A549 (cell line): Measurements from ENCODE around the gene B3GNT3. TPM values are rescaled to one million over a fixed set of nuclear protein-coding genes. Genes with fewer than 3 reads are reported as not detected.

Experiments used
- ATAC-seq, 2 experiments: fragments of 200-7000 bp in 1 of 2; fragments of >200 bp in 1 of 2; cut with Nextera tagmentation in 1 of 2; cut with Tn5 transposase in 1 of 2; 3 replicates each; pipeline versions ENCODE4 v1.8.0 to v1.9.1; 2018 to 2020; ENCODE audit warnings: mild to moderate bottlenecking in 1 of 2, moderate library complexity in 1 of 2
- CTCF ChIA-PET: fragments of 300-600 bp; sonication (Branson Sonifier 250); formaldehyde crosslinking; extraction: SDS; loops from one replicate; lab custom pipeline; 2021; ENCODE audit warnings: antibody characterized with exemption, inconsistent platforms; lab: Yijun Ruan, JAX
- POLR2A ChIA-PET: fragments of 350-600 bp; formaldehyde crosslinking; extraction: SDS; loops from one replicate; lab custom pipeline; 2021; ENCODE audit warnings: antibody characterized with exemption, inconsistent platforms; lab: Yijun Ruan, JAX
- DNase-seq, 2 experiments: peaks; one replicate each; pipeline versions ENCODE4 v3.0.0 to v3.0.0-alpha.2; 2011 to 2016; ENCODE audit warnings: low read depth in 1 of 2, low spot score in 1 of 2
- FAIRE-seq: peaks from 2 replicates; lab custom pipeline; 2011; peaks lifted over from hg19 to GRCh38; lab: Jason Lieb, UNC
- H3K27ac ChIP-seq, 2 experiments: fragments of >200 bp; sonication (Bioruptor Twin); formaldehyde crosslinking; 3 replicates each; pipeline ENCODE4 v1.5.1; 2016 to 2017
- H3K4me1 ChIP-seq: fragments of >200 bp; sonication (Bioruptor Twin); formaldehyde crosslinking; 3 replicates; pipeline ENCODE4 v1.6.1; 2016
- H3K4me2 ChIP-seq: fragments of >200 bp; sonication (Bioruptor Twin); formaldehyde crosslinking; 3 replicates; pipeline ENCODE4 v1.6.1; 2016
- H3K4me3 ChIP-seq: fragments of >200 bp; sonication (Bioruptor Twin); formaldehyde crosslinking; 3 replicates; pipeline ENCODE4 v1.5.1; 2016
- H3K9me3 ChIP-seq: fragments of >200 bp; sonication (Bioruptor Twin); formaldehyde crosslinking; 3 replicates; pipeline ENCODE4 v1.6.1; 2016
- CBX2 ChIP-seq: fragments of 200-600 bp; sonication (generic); IDR thresholded peaks from 2 replicates; pipeline ENCODE4 v1.6.1; 2016; ENCODE audit warnings: low read depth, mild to moderate bottlenecking, borderline replicate concordance
- CBX8 ChIP-seq: fragments of 200-600 bp; sonication (generic); IDR thresholded peaks from 2 replicates; pipeline ENCODE4 v1.6.1; 2016
- EHMT2 ChIP-seq: fragments of 200-600 bp; sonication (generic); IDR thresholded peaks from 2 replicates; pipeline ENCODE4 v1.6.1; 2016; ENCODE audit warnings: antibody characterized with exemption, low read depth, mild to moderate bottlenecking, moderate library complexity
- EP300 ChIP-seq, 2 experiments: fragments of >200 bp; sonication (Bioruptor Twin); formaldehyde crosslinking; IDR thresholded peaks; 2 replicates in 1 of 2; 3 replicates in 1 of 2; pipeline ENCODE4 v1.6.1; 2016 to 2017
- ESRRA ChIP-seq: fragments of 150-350 bp; IDR thresholded peaks from 2 replicates; pipeline ENCODE4 v1.6.1; 2014; ENCODE audit warnings: mild to moderate bottlenecking, low read length, borderline replicate concordance
- HOXA7 ChIP-seq: fragments of 250-450 bp; sonication (Bioruptor Pico); IDR thresholded peaks from 2 replicates; pipeline ENCODE4 v1.5.0; 2020; ENCODE audit warnings: mild to moderate bottlenecking, moderate library complexity
- JUN ChIP-seq, 2 experiments: fragments of >200 bp; sonication (Bioruptor Twin); formaldehyde crosslinking; IDR thresholded peaks; 2 replicates in 1 of 2; 3 replicates in 1 of 2; pipeline ENCODE4 v1.6.1; 2016 to 2017
- MYC ChIP-seq: IDR thresholded peaks from 2 replicates; pipeline ENCODE4 v1.6.1; 2012; ENCODE audit warnings: mild to moderate bottlenecking, inconsistent platforms, low read length, improper control_type of control experiment, borderline replicate concordance
- NR3C1 ChIP-seq: fragments of >200 bp; sonication (Bioruptor Twin); formaldehyde crosslinking; IDR thresholded peaks from 3 replicates; pipeline ENCODE4 v1.6.1; 2017
- PHF8 ChIP-seq: fragments of 200-600 bp; sonication (generic); IDR thresholded peaks from 2 replicates; pipeline ENCODE4 v1.6.1; 2016; ENCODE audit warnings: low read depth, mild to moderate bottlenecking, antibody characterized with exemption, moderate library complexity, borderline replicate concordance
- RFX5 ChIP-seq: fragments of 450-650 bp; IDR thresholded peaks from 2 replicates; pipeline ENCODE4 v1.7.1; 2014; ENCODE audit warnings: antibody characterized with exemption, mild to moderate bottlenecking, moderate library complexity
- RNF2 ChIP-seq: fragments of 200-600 bp; sonication (generic); IDR thresholded peaks from 2 replicates; pipeline ENCODE4 v1.6.1; 2016; ENCODE audit warnings: low read depth, mild to moderate bottlenecking, antibody characterized with exemption, moderate library complexity, borderline replicate concordance
- SREBF2 ChIP-seq: fragments of 450-650 bp; IDR thresholded peaks from 2 replicates; pipeline ENCODE4 v1.6.1; 2014; ENCODE audit warnings: mild to moderate bottlenecking, moderate library complexity
- ZFP36 ChIP-seq: fragments of 450-650 bp; IDR thresholded peaks from 2 replicates; pipeline ENCODE4 v1.6.1; 2014; ENCODE audit warnings: borderline replicate concordance; ENCODE audit not compliant: partially characterized antibody
- ZSCAN20 ChIP-seq: fragments of 250-450 bp; sonication (Bioruptor Pico); IDR thresholded peaks from 2 replicates; pipeline ENCODE4 v1.8.0; 2022; ENCODE audit warnings: mild to moderate bottlenecking, moderate library complexity
- WGBS: methylation state at CpG from one replicate; pipeline ENCODE4 v1.1.6; 2017; ENCODE audit errors: missing lambda C conversion rate; 5-methylcytosine and 5-hydroxymethylcytosine counted together
- polyA plus RNA-seq, 4 experiments: library from polyadenylated mRNA; depleted of rRNA in 3 of 4; stranded (reverse); fragments of >200 nt; fragmentation: RNase III in 1 of 4; extraction: RNeasy Plus Mini Kit Qiagen cat#74134 plus additional on column Dnase treatment in 1 of 4; gene quantifications; 2 replicates in 3 of 4; 3 replicates in 1 of 4; pipeline ENCODE4 v1.2.3, GENCODE V29; 2011 to 2017
- TF ChIP-seq, protein P1 (sequence below): fragments of 150-350 bp; IDR thresholded peaks from 2 replicates; pipeline ENCODE4 v1.6.1; 2014; ENCODE audit warnings: low read depth, mild to moderate bottlenecking, low read length
- TF ChIP-seq, protein P2 (sequence below): fragments of 200-600 bp; sonication (generic); IDR thresholded peaks from 2 replicates; pipeline ENCODE4 v1.6.1; 2016; ENCODE audit warnings: antibody characterized with exemption, mild to moderate bottlenecking, moderate library complexity
- TF ChIP-seq, protein P3 (sequence below): fragments of 250-450 bp; sonication (Bioruptor Pico); IDR thresholded peaks from 2 replicates; pipeline ENCODE4 v1.5.0; 2021; ENCODE audit warnings: mild to moderate bottlenecking, moderate library complexity, borderline replicate concordance
- TF ChIP-seq, protein P4 (sequence below): IDR thresholded peaks from 2 replicates; pipeline ENCODE4 v1.6.1; 2012

The B3GNT3 gene
- polyA plus RNA-seq, 2 of the 4 experiments (the other 2 are of a cell fraction), result 2.4 to 2.7 TPM

DNA sequence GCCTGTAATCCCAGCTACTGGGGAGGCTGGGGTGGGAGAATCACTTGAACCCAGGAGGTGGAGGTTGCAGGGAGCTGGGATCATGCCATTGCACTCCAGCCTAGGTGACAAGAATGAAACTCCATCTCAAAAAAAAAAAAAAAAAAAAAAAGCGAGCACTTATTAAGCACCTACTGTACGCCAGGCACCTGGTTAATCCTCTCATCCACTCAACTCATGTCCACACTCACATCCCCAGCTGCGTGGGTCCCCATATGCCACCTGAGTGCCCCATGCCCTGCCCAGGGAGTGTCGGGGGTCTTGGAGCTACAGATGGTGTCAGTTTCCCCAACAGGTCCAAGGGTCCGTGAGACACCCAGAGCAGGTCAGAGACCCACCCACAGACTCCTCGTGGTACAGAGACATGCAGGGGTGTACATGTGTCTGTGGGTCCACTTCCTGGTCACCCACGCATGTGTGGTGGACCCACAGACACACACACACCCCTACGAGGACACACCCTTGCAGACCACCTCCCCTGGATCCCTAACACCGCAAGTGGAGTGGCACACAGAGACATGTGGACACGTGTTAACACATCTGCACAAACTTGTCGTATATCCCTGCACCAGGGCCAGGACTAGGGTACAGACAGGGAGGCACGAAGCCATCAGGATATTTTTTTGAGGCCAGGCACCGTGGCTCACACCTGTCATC lies 22.9 kb downstream of the B3GNT3 start (continued):
- TF ChIP-seq CBX2, result no peak
- no peak for TF ChIP-seq JUN (IDR thresholded peaks at IDR 0.05)
- TF ChIP-seq NR3C1, result no peak
- TF ChIP-seq ZSCAN20 (CRISPR knock-in tag), result no peak

DNA sequence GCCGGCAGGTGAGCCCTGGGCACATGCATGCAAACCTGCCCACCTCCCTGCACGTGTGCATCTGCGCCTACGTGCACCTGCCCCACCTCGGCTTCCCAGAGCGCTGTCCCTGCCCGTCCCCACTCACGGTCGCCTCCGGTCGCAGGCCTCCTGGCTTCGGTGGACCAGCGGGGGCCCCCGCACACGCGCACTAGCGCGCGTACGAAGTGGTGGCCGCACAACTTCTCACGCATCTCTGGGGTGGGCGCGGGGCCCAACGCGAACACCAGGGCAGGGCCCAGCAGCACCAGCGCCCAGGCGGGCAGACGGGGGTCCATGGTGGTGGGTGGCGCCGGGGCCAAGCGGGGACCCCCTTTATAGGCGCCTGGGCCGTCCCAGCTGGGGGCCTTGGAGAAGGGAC lies 26.3 kb downstream of the B3GNT3 start, which contains the start of gene INSL3:
Gene INSL3, minus strand, starts transcription at position 330 of the 400 bp plus-strand sequence. Its CDS starts 13 bp downstream, at position 317.
- FAIRE-seq, result no peak
- Histone ChIP-seq H3K4me3 (no peak within 1 kb of the TSS), H3K4me1 (no peaks in the 10 kb centered on the region), H3K4me2 (no peak within 1 kb of the TSS)
- POLR2A ChIA-PET, result no interaction called here
- CTCF ChIA-PET, result no interaction called here
- ATAC-seq, result 0 out of 6 replicates have a peak, but pooled peaks of 1 of the 2 experiments have one; percentile 19
- TF ChIP-seq EP300 (IDR thresholded peaks at IDR 0.05) (no peak), NR3C1 (no peak), PHF8 (no peak), ESRRA (no peak), SREBF2 (no peak), JUN (IDR thresholded peaks at IDR 0.05) (no peak), RFX5 (no peak), HOXA7 (no peak)
- TF ChIP-seq, protein P1, sequence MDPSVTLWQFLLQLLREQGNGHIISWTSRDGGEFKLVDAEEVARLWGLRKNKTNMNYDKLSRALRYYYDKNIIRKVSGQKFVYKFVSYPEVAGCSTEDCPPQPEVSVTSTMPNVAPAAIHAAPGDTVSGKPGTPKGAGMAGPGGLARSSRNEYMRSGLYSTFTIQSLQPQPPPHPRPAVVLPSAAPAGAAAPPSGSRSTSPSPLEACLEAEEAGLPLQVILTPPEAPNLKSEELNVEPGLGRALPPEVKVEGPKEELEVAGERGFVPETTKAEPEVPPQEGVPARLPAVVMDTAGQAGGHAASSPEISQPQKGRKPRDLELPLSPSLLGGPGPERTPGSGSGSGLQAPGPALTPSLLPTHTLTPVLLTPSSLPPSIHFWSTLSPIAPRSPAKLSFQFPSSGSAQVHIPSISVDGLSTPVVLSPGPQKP, result no peak
- TF ChIP-seq, protein P2, sequence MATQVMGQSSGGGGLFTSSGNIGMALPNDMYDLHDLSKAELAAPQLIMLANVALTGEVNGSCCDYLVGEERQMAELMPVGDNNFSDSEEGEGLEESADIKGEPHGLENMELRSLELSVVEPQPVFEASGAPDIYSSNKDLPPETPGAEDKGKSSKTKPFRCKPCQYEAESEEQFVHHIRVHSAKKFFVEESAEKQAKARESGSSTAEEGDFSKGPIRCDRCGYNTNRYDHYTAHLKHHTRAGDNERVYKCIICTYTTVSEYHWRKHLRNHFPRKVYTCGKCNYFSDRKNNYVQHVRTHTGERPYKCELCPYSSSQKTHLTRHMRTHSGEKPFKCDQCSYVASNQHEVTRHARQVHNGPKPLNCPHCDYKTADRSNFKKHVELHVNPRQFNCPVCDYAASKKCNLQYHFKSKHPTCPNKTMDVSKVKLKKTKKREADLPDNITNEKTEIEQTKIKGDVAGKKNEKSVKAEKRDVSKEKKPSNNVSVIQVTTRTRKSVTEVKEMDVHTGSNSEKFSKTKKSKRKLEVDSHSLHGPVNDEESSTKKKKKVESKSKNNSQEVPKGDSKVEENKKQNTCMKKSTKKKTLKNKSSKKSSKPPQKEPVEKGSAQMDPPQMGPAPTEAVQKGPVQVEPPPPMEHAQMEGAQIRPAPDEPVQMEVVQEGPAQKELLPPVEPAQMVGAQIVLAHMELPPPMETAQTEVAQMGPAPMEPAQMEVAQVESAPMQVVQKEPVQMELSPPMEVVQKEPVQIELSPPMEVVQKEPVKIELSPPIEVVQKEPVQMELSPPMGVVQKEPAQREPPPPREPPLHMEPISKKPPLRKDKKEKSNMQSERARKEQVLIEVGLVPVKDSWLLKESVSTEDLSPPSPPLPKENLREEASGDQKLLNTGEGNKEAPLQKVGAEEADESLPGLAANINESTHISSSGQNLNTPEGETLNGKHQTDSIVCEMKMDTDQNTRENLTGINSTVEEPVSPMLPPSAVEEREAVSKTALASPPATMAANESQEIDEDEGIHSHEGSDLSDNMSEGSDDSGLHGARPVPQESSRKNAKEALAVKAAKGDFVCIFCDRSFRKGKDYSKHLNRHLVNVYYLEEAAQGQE, result no peak
- TF ChIP-seq, protein P3, sequence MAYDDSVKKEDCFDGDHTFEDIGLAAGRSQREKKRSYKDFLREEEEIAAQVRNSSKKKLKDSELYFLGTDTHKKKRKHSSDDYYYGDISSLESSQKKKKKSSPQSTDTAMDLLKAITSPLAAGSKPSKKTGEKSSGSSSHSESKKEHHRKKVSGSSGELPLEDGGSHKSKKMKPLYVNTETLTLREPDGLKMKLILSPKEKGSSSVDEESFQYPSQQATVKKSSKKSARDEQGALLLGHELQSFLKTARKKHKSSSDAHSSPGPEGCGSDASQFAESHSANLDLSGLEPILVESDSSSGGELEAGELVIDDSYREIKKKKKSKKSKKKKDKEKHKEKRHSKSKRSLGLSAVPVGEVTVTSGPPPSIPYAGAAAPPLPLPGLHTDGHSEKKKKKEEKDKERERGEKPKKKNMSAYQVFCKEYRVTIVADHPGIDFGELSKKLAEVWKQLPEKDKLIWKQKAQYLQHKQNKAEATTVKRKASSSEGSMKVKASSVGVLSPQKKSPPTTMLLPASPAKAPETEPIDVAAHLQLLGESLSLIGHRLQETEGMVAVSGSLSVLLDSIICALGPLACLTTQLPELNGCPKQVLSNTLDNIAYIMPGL (CRISPR knock-in tag), result no peak
- TF ChIP-seq, protein P4, sequence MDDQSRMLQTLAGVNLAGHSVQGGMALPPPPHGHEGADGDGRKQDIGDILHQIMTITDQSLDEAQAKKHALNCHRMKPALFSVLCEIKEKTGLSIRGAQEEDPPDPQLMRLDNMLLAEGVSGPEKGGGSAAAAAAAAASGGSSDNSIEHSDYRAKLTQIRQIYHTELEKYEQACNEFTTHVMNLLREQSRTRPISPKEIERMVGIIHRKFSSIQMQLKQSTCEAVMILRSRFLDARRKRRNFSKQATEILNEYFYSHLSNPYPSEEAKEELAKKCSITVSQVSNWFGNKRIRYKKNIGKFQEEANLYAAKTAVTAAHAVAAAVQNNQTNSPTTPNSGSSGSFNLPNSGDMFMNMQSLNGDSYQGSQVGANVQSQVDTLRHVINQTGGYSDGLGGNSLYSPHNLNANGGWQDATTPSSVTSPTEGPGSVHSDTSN, result no peak
- TF ChIP-seq, all 56 proteins: peak for 0
- 0 out of 3 replicates have a peak, but pooled peaks cover 2% of the 10 kb centered on the region for H3K9me3 ChIP-seq
- no peak for DNase-seq
- 94% methylated on average over 23 of the region's 34 CpGs for WGBS
- no peak within 1 kb of the TSS for H3K27ac ChIP-seq

DNA sequence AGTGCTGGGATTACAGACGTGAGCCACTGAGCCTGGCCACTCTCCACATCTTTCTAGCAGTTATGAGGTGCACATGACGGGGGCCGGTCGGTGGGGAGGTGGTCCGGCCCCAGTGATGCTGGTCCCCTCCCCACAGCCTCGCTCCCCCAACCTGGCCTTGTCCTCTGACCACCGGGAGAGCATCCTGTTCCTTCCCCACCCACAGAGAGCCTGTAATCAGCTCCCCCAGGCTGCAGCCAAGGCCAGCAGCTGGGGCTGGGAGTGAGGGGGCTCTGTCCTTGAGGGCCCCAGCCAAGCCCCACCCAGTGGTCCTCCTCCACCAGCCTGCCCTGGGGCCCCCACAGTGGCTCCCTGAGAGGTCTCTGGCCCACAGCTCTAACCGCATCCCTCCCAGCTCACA lies 29.4 kb downstream of the B3GNT3 start:
- H3K27ac ChIP-seq, result no peak overlapping the region
- no peak for FAIRE-seq
- POLR2A ChIA-PET, result interaction anchor here (1.4 kb wide), 1 partner anchor 35 kb away, joined by 5 read pairs; no protein-coding TSS in a partner anchor
- CTCF ChIA-PET, result interaction anchor here (0.7 kb wide), 1 partner anchor 50 kb away, joined by 3 read pairs; no protein-coding TSS in a partner anchor
- H3K9me3 ChIP-seq, result no peaks in the 10 kb centered on the region
- no peak for ATAC-seq
- H3K4me1 ChIP-seq, result no peaks in the 10 kb centered on the region; the same call in 2 of the 3 replicates
- 73% methylated on average over 2 of the region's 8 CpGs for WGBS
- H3K4me3 ChIP-seq, result no peak overlapping the region
- no peak for TF ChIP-seq RNF2
- TF ChIP-seq EHMT2, result no peak
- no peak for TF ChIP-seq ZFP36
- no peak for TF ChIP-seq CBX8
- no peak for TF ChIP-seq MYC
- no peak for TF ChIP-seq PHF8
- TF ChIP-seq, protein P2, result no peak
- H3K4me2 ChIP-seq, result no peak overlapping the region
- no peak for DNase-seq
